ENCODE results near the gene CFAP70. TPM values are rescaled to one million over a fixed set of nuclear protein-coding genes. Genes with fewer than 3 reads are reported as not detected.

The CFAP70 gene
- total RNA-seq, 1 experiment from 2014 or later, result 0.24 TPM

DNA sequence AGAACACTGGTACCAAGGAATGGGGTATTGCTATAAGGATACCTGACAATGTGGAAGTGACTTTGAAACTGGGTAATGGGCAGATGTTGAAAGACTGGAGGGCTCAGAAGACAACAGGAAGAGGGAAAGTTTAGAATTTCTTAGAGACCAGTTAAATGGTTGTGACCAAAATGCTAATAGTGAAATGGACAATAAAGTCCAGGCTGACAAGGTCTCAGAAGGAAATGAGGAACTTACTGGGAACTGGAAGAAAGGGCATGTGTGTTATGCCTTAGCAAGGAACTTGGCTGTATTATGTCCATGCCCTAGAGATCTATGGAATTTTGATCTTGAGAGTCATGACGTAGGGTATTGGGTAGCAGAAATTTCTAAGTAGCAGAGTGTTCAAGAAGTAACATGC, 152.8 kb downstream of the CFAP70 start:
- H3K36me3 Mint-ChIP-seq (ENCODE audit: insufficient read depth in 1 of 3, low read depth in 3 of 3), result peaks cover 22 to 48% (median 41%) of the 10 kb centered on the region in 3 experiments
- no peak overlapping the region for H2AK5ac ChIP-seq (ENCODE audit: insufficient read length, low read length)
- H3K23me2 ChIP-seq (ENCODE audit: insufficient read length, low read depth, low read length, poor library complexity, severe bottlenecking), result no peaks in the 10 kb centered on the region
- H2BK120ac ChIP-seq (ENCODE audit: low read depth, low read length, poor library complexity, severe bottlenecking), result no peak overlapping the region
- H3K56ac ChIP-seq (ENCODE audit: insufficient read length, low read depth, low read length), result no peak overlapping the region
- no peaks in the 10 kb centered on the region for H3K4me1 ChIP-seq (ENCODE audit: insufficient read depth, low read length)
- H2BK15ac ChIP-seq (ENCODE audit: low read depth, low read length), result no peak overlapping the region
- H3K18ac ChIP-seq (ENCODE audit: insufficient read length, low read depth, low read length), result no peak overlapping the region
- H4K91ac ChIP-seq (ENCODE audit: insufficient read length, low read depth, low read length), result no peak overlapping the region
- no peak overlapping the region for H3K4ac ChIP-seq (ENCODE audit: low read depth, low read length)
- TF ChIP-seq, protein P1, sequence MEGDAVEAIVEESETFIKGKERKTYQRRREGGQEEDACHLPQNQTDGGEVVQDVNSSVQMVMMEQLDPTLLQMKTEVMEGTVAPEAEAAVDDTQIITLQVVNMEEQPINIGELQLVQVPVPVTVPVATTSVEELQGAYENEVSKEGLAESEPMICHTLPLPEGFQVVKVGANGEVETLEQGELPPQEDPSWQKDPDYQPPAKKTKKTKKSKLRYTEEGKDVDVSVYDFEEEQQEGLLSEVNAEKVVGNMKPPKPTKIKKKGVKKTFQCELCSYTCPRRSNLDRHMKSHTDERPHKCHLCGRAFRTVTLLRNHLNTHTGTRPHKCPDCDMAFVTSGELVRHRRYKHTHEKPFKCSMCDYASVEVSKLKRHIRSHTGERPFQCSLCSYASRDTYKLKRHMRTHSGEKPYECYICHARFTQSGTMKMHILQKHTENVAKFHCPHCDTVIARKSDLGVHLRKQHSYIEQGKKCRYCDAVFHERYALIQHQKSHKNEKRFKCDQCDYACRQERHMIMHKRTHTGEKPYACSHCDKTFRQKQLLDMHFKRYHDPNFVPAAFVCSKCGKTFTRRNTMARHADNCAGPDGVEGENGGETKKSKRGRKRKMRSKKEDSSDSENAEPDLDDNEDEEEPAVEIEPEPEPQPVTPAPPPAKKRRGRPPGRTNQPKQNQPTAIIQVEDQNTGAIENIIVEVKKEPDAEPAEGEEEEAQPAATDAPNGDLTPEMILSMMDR (conservative IDR thresholded peaks at IDR 0.05), result no peak
- H3K4me1 Mint-ChIP-seq, result no peaks in the 10 kb centered on the region
- peaks cover 27 to 32% of the 10 kb centered on the region in 2 experiments for H3K9me3 Mint-ChIP-seq
- no peak overlapping the region for H3K9ac ChIP-seq (ENCODE audit: extremely low read depth, insufficient read length, low read length)
- no peak overlapping the region for H4K5ac ChIP-seq (ENCODE audit: insufficient read length, low read depth, low read length)
- H3K27ac ChIP-seq (ENCODE audit: insufficient read length, low read depth, low read length), result no peak overlapping the region
- H4K8ac ChIP-seq (replicated peaks; ENCODE audit: insufficient read length, low read depth, low read length), result no peak overlapping the region
- no peak overlapping the region for H3K23ac ChIP-seq (ENCODE audit: insufficient read length, low read depth, low read length)
- H2AFZ ChIP-seq (ENCODE audit: low read length), result no peak overlapping the region
- H3K4me3 Mint-ChIP-seq, result no peak overlapping the region
- H3K4me2 ChIP-seq (ENCODE audit: insufficient read depth, insufficient read length, low read length), result no peak overlapping the region
- no peaks in the 10 kb centered on the region; the same call in 1 of the 2 replicates for H3K27me3 Mint-ChIP-seq (ENCODE audit: low read depth)
- H2BK20ac ChIP-seq (ENCODE audit: low read depth, low read length, poor library complexity, severe bottlenecking), result no peak overlapping the region
- no peaks in the 10 kb centered on the region for H3K79me1 ChIP-seq (ENCODE audit: insufficient read depth, low read depth, low read length, poor library complexity, severe bottlenecking)
- no peak overlapping the region for H2BK5ac ChIP-seq (ENCODE audit: insufficient read length, low read length)
- no peaks in the 10 kb centered on the region for H3K79me2 ChIP-seq (ENCODE audit: insufficient read depth, low read length)
- no peak for DNase-seq
- H3T11ph ChIP-seq (ENCODE audit: low read length), result no peak overlapping the region
- H3K14ac ChIP-seq (ENCODE audit: insufficient read depth, low read length), result no peak overlapping the region
- H3K27me3 ChIP-seq (ENCODE audit: insufficient read depth, low read length), result no peaks in the 10 kb centered on the region
- no peak overlapping the region for H2BK12ac ChIP-seq (ENCODE audit: insufficient read length, low read depth, low read length)
- WGBS (ENCODE audit: extremely low coverage, insufficient read length, low lambda C conversion rate), result no CpG with 5 or more reads among the region's 1 CpG
- H3K9me3 ChIP-seq (ENCODE audit: control insufficient read depth, low read depth, low read length), result peaks cover 17% of the 10 kb centered on the region
- no peak overlapping the region for H3K27ac Mint-ChIP-seq
- no peaks in the 10 kb centered on the region for H4K20me1 ChIP-seq (ENCODE audit: control insufficient read depth, insufficient read depth, insufficient read length)

All from H9 (cell line).